ENCODE measurements around the gene PIKFYVE. TPM values are rescaled to one million over a fixed set of nuclear protein-coding genes. Genes with fewer than 3 reads are reported as not detected.
"Not testable (repeated sequence)": the region's sequence is repeated elsewhere in the genome, so short reads cannot be mapped to it uniquely, and the experiment has no call there.

The PIKFYVE gene
- total RNA-seq, 4 donors from 2014 or later = 11.9 to 35.6 (median 18.0) TPM

- Histone ChIP-seq H3K27me3 (no peaks in the 10 kb centered on the region), H3K4me1 (peaks cover 11 to 36% (median 17%) of the 10 kb centered on the region in 4 donors), H3K36me3 (no peaks in the 10 kb centered on the region), H3K27ac (peak overlapping the region; percentile 94 to 99 (median 98)), H3K4me3 (peak overlapping the region; percentile 13 to 97 (median 92)), H3K9me3 (no peaks in the 10 kb centered on the region)
- DNase-seq = peak; percentile 36
- TF ChIP-seq, protein P1, sequence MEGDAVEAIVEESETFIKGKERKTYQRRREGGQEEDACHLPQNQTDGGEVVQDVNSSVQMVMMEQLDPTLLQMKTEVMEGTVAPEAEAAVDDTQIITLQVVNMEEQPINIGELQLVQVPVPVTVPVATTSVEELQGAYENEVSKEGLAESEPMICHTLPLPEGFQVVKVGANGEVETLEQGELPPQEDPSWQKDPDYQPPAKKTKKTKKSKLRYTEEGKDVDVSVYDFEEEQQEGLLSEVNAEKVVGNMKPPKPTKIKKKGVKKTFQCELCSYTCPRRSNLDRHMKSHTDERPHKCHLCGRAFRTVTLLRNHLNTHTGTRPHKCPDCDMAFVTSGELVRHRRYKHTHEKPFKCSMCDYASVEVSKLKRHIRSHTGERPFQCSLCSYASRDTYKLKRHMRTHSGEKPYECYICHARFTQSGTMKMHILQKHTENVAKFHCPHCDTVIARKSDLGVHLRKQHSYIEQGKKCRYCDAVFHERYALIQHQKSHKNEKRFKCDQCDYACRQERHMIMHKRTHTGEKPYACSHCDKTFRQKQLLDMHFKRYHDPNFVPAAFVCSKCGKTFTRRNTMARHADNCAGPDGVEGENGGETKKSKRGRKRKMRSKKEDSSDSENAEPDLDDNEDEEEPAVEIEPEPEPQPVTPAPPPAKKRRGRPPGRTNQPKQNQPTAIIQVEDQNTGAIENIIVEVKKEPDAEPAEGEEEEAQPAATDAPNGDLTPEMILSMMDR (IDR thresholded peaks at IDR 0.05) = no peak
- TF ChIP-seq POLR2AphosphoS5 (IDR thresholded peaks at IDR 0.05) = peak in 2 of 3 donors; percentile 22 to 32
- WGBS, 2 donors (ENCODE audit: low coverage in 1 of 2) = 4 to 11% methylated on average over 9 of the region's 9 CpGs
- in situ Hi-C loops (cut with MboI; ENCODE audit: low pct_ligation_motif_present in 1 of 4, low pct_unique_long_range_greater_than_20kb in 1 of 4, low sequenced_read_pairs in 3 of 4) = loop anchor here in 1 of 4 donors (25.0 kb wide), 3 partner anchors 653 to 1503 kb away; partner anchors contain the start of genes CREB1, FASTKD2 and MDH1B
- intact Hi-C loops (cut with DNase I; ENCODE audit: low total_unique reads) = no loop called here
Measured at GRCh38 chr2:208265371-208265800, 669 bp upstream of the PIKFYVE start.

- Histone ChIP-seq H3K36me3 (peaks cover 0 to 6% (median 0%) of the 10 kb centered on the region in 4 donors), H3K27ac (peak overlapping the region; percentile 94 to 99 (median 98)), H3K4me1 (peaks cover 11 to 36% (median 17%) of the 10 kb centered on the region in 4 donors), H3K27me3 (no peaks in the 10 kb centered on the region), H3K4me3 (peak overlapping the region; percentile 80 to 97 (median 92)), H3K9me3 (no peaks in the 10 kb centered on the region)
- in situ Hi-C loops (cut with MboI; ENCODE audit: low pct_ligation_motif_present in 1 of 4, low pct_unique_long_range_greater_than_20kb in 1 of 4, low sequenced_read_pairs in 3 of 4) = loop anchor here in 1 of 4 donors (25.0 kb wide), 3 partner anchors 654 to 1504 kb away; partner anchors contain the start of genes CREB1, FASTKD2 and MDH1B
- no peak for DNase-seq
- WGBS, 2 donors (ENCODE audit: low coverage in 1 of 2) = 0 to 1% methylated on average over 3 to 11 of the region's 11 CpGs
- intact Hi-C loops (cut with DNase I; ENCODE audit: low total_unique reads) = loop anchor here (1.0 kb wide), 1 partner anchor 10 kb away; no protein-coding TSS in a partner anchor
- TF ChIP-seq EP300 (IDR thresholded peaks at IDR 0.05; ENCODE audit: low read depth) (no peak), POLR2AphosphoS5 (IDR thresholded peaks at IDR 0.05) (no peak), POLR2A (IDR thresholded peaks at IDR 0.05) (no peak)
- TF ChIP-seq, protein P1 (IDR thresholded peaks at IDR 0.05) = no peak
Measured at GRCh38 chr2:208266553-208266893, 468 bp downstream of the PIKFYVE start.

GRCh38 chr2:208266936-208267335 lies 881 bp downstream of the PIKFYVE start:
- DNase-seq = no peak
- intact Hi-C loops (cut with DNase I; ENCODE audit: low total_unique reads) = loop anchor here (1.0 kb wide), 1 partner anchor 11 kb away; no protein-coding TSS in a partner anchor
- 4 to 5% methylated on average over 3 of the region's 3 CpGs for WGBS, 2 donors (ENCODE audit: low coverage in 1 of 2)
- in situ Hi-C loops (cut with MboI; ENCODE audit: low pct_ligation_motif_present in 1 of 4, low pct_unique_long_range_greater_than_20kb in 1 of 4, low sequenced_read_pairs in 3 of 4) = loop anchor here in 1 of 4 donors (25.0 kb wide), 3 partner anchors 655 to 1505 kb away; partner anchors contain the start of genes CREB1, FASTKD2 and MDH1B
- no peak for TF ChIP-seq EP300 (IDR thresholded peaks at IDR 0.05; ENCODE audit: low read depth)
- TF ChIP-seq, protein P1 (IDR thresholded peaks at IDR 0.05) = no peak
- TF ChIP-seq POLR2A (IDR thresholded peaks at IDR 0.05) = no peak
- TF ChIP-seq POLR2AphosphoS5 (IDR thresholded peaks at IDR 0.05) = no peak
- Histone ChIP-seq H3K4me1 (peaks cover 11 to 36% (median 17%) of the 10 kb centered on the region in 4 donors), H3K9me3 (no peaks in the 10 kb centered on the region), H3K36me3 (peaks cover 0 to 9% (median 0%) of the 10 kb centered on the region in 4 donors), H3K4me3 (peak overlapping the region in 3 of 4 donors; percentile 88 to 97 (median 96)), H3K27ac (peak overlapping the region; percentile 94 to 99 (median 98)), H3K27me3 (no peaks in the 10 kb centered on the region)

DNA sequence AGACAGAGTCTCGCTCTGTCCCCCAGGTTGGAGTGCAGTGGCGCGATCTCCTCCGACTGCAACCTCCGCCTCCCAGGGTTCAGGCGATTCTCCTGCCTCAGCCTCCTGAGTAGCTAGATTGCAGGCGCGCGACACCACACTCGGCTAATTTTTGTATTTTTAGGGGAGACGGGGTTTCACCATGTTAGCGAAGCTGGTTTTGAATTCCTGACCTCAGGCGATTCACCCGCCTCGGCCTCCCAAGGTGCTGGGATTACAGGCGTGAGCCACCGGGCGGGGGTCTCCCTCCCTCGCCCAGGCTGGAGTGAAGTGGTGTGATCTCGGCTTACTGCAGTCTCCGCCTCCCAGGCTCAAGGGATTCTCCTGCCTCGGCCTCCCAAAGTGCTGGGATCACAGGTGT lies 1.5 kb downstream of the PIKFYVE start:
- DNase-seq; H3K27ac ChIP-seq; H3K9me3 ChIP-seq; H3K27me3 ChIP-seq; intact Hi-C loops (cut with DNase I; ENCODE audit: low total_unique reads): not testable (repeated sequence)
- in situ Hi-C loops (cut with MboI; ENCODE audit: low pct_ligation_motif_present in 1 of 4, low pct_unique_long_range_greater_than_20kb in 1 of 4, low sequenced_read_pairs in 3 of 4) = loop anchor here in 1 of 4 donors (25.0 kb wide), 3 partner anchors 655 to 1505 kb away; partner anchors contain the start of genes CREB1, FASTKD2 and MDH1B
- 89 to 91% methylated on average over 9 to 22 of the region's 22 CpGs for WGBS, 2 donors (ENCODE audit: low coverage in 1 of 2)
- peaks cover 0 to 14% (median 2%) of the 10 kb centered on the region in 4 donors for H3K36me3 ChIP-seq
- peak overlapping the region in 1 of 4 donors; percentile 2 for H3K4me3 ChIP-seq
- H3K4me1 ChIP-seq = peaks cover 11 to 36% (median 17%) of the 10 kb centered on the region in 4 donors
